Activated CD8-positive, alpha-beta memory T cell treated with anti-CD3 and anti-CD28 coated beads, Interleukin-2, amount 10 ng/mL, durations not matched to agents 7 days and 5 days (primary cell): ENCODE results near the gene PTCH1. TPM values are rescaled to one million over a fixed set of nuclear protein-coding genes. Genes with fewer than 3 reads are reported as not detected.

Experiments
- ATAC-seq: fragments of 150-1000 bp; cut with Tn5 transposase; one replicate; pipeline ENCODE4 v1.10.0; 2021; ENCODE audit warnings: moderate library complexity
- CTCF ChIA-PET: fragments of 350-600 bp; sonication (Branson Sonifier 250); formaldehyde crosslinking; loops from one replicate; lab custom pipeline; 2021; ENCODE audit warnings: antibody characterized with exemption; lab: Charles Lee
- DNase-seq: peaks from one replicate; pipeline ENCODE4 v3.0.0-alpha.2; 2020
- H3K27ac Mint-ChIP-seq: one replicate; pipeline ENCODE4 v1.8.0; 2021; ENCODE audit warnings: mild to moderate bottlenecking, mixed read lengths
- H3K27me3 Mint-ChIP-seq: one replicate; pipeline ENCODE4 v1.8.0; 2021; ENCODE audit warnings: mixed read lengths
- H3K36me3 Mint-ChIP-seq: one replicate; pipeline ENCODE4 v1.8.0; 2021; ENCODE audit warnings: mild to moderate bottlenecking, mixed read lengths
- H3K4me1 Mint-ChIP-seq: one replicate; pipeline ENCODE4 v1.8.0; 2021; ENCODE audit warnings: mixed read lengths
- H3K4me3 Mint-ChIP-seq: one replicate; pipeline ENCODE4 v1.8.0; 2021; ENCODE audit warnings: mild to moderate bottlenecking, moderate library complexity, mixed read lengths
- H3K9me3 Mint-ChIP-seq: one replicate; pipeline ENCODE4 v1.8.0; 2022; ENCODE audit warnings: low read depth, mixed read lengths
- total RNA-seq, 2 experiments: library from RNA; stranded (reverse); gene quantifications; one replicate each; pipeline ENCODE4 v1.2.3, GENCODE V29; 2021

Gene PTCH1
- total RNA-seq, 2 experiments from 2014 or later, result 15.2 to 17.4 TPM

DNA sequence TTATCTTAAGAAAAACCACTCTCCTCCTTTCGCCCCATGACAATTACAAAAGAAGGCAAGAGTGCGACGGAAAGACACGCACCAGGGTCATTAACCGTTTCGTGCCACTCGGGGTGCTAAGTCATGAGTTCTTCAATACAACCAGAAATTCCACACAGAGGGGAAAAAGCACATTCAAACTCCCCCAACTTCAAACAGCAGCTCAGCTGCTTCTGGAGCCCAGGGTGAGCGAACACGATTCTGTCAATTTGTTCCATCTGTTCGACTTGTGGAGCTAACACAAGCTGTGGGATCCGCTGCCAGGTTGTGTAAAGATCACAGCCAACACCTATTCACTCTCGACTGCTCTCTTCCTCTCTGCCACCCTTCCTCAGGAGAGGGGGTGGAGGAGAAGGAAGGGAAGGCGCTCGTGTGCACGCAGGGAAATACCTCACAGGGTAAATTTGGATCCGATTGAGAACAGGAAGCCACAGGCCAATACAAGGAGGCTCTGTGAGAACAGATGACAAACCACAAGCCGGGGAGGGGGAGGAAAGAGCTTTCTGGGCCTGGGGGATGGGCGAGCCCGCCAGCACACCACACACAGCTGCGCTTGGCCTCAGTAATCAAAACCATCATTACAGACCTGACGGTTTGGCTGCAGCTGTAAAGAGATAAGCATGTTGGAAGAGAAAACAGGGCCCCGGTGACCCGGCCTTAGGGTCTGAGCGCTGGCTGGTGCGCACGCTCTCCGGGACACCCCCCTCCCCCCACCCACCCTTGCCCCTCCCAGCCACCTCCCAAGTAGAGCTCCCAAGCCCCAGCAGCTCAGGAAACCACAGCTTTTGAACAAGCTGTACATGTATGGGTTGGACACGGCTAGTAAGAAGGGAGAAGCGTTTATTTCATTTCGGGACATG, 54.3 kb downstream of the PTCH1 start:
- CTCF ChIA-PET, result interaction anchor here (0.8 to 1.6 kb wide), 5 partner anchors 11 to 49 kb away, joined by 3 to 6 read pairs (median 4); no protein-coding TSS in a partner anchor
- Mint-ChIP-seq H3K27me3 (peaks cover 20% of the 10 kb centered on the region), H3K36me3 (peaks cover 22% of the 10 kb centered on the region), H3K4me3 (peak overlapping the region; percentile 64), H3K4me1 (peaks cover 32% of the 10 kb centered on the region), H3K27ac (peak overlapping the region; percentile 81), H3K9me3 (no peaks in the 10 kb centered on the region)
- DNase-seq, result peak; percentile 93
- ATAC-seq, result peak; percentile 92

DNA sequence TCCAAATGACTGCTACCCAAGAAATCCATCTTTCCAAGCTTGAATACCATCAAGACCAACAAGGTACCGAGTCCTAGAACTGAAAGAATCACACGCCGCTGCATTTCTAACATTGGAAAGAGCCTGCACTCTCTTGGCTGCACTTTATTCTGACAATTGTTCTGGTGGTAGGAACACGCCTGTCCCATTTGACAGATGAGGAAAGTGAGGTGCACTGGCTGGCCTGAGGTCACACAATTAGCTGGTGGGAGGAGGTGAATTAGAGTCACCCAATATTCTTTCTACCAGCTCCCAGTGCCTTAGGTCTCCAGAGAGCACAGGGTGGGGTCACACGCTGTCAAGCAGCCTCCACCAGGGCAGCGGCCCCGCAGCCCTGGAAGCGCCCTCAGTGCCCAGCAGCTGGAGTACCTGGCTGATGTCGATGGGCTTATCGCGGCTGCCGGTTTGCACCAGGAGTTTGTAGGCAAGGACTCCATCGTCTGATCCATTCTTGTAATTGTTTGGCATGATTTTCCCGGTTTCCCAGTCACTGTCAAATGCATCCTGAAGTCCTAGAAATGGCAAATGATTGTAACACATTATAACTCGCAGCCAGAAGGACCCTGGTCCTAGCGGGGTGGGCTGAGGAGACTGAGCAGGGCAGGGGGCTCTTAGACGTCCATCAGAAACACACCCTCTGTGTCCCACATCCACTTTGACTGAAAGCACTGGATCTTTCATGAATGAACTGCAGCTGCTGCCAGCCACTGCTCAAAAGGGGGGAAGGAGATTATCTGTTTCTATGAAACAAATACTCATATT, 55.1 kb downstream of the PTCH1 start:
- peaks cover 32% of the 10 kb centered on the region for H3K4me1 Mint-ChIP-seq
- no peak overlapping the region for H3K4me3 Mint-ChIP-seq
- peaks cover 20% of the 10 kb centered on the region for H3K27me3 Mint-ChIP-seq
- CTCF ChIA-PET, result interaction anchor here (1.3 to 1.6 kb wide), 3 partner anchors 10 to 50 kb away, joined by 3 to 6 read pairs (median 4); no protein-coding TSS in a partner anchor
- peaks cover 16% of the 10 kb centered on the region for H3K36me3 Mint-ChIP-seq
- ATAC-seq (no peak), DNase-seq (no peak)
- peak overlapping the region; percentile 81 for H3K27ac Mint-ChIP-seq
- no peaks in the 10 kb centered on the region for H3K9me3 Mint-ChIP-seq

DNA sequence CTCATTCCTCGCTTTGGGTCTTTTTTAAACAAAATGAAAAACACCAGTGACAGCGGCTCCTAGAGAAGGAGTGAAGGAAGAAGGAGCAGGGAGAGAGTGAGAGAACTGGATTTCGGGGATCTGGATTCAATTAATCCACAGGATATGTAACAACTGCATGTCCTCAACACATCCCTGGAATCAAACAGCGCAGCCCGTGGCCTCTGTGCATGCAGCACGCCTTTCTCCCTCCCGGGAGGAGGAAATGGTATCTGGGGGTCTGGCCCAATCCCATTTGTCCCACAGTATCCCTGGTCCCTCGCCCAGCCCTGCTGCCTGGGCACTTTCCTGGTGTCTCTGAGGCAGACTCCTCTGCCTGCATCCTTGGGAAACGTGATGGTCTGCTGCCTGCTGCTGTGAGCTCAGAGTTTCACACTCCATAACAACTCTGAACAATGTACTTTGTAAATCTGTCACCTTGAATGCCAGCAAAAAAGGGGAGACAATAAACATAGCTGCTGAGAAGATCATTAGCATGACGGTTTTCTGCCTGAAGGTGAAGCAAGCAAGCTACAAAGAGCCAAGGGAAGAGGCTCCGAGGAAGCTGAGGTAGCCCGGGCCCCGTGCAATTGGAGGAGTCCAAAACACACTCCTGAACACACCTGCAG, 56.1 kb downstream of the PTCH1 start:
- no peak for ATAC-seq
- CTCF ChIA-PET, result no interaction called here
- H3K4me3 Mint-ChIP-seq, result no peak overlapping the region
- peaks cover 13% of the 10 kb centered on the region for H3K36me3 Mint-ChIP-seq
- no peak for DNase-seq
- peaks cover 20% of the 10 kb centered on the region for H3K27me3 Mint-ChIP-seq
- no peaks in the 10 kb centered on the region for H3K9me3 Mint-ChIP-seq
- H3K27ac Mint-ChIP-seq, result no peak overlapping the region
- H3K4me1 Mint-ChIP-seq, result peaks cover 32% of the 10 kb centered on the region

GRCh38 chr9:95459851-95460517, 56.8 kb downstream of the PTCH1 start:
- H3K9me3 Mint-ChIP-seq, result no peaks in the 10 kb centered on the region
- no peak overlapping the region for H3K4me3 Mint-ChIP-seq
- DNase-seq, result no peak
- H3K27ac Mint-ChIP-seq, result no peak overlapping the region
- H3K36me3 Mint-ChIP-seq, result peaks cover 9% of the 10 kb centered on the region
- ATAC-seq, result no peak
- H3K4me1 Mint-ChIP-seq, result peaks cover 26% of the 10 kb centered on the region
- CTCF ChIA-PET, result no interaction called here
- peaks cover 20% of the 10 kb centered on the region for H3K27me3 Mint-ChIP-seq

DNA sequence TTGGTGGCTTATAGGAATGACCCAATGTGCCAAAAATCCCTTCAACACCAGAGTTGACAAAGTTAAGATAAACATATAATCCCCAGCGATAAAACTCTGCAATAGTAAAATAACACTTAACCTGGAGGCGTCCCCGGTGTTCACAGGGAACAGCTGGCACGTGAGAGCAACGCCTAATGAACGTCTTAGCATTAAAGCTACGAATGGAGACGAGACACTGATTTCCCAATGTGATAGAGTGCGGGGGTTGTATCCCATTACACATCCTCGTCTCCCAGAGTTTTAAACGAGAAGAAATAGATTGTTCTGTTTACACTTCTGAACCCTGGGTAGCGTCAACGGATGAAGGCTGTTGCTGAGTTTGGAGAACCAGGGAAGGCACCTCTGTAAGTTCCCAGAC, 57.6 kb downstream of the PTCH1 start:
- CTCF ChIA-PET, result no interaction called here
- Mint-ChIP-seq H3K27me3 (peaks cover 20% of the 10 kb centered on the region), H3K36me3 (peaks cover 6% of the 10 kb centered on the region), H3K4me3 (no peak overlapping the region), H3K9me3 (no peaks in the 10 kb centered on the region), H3K4me1 (peaks cover 24% of the 10 kb centered on the region), H3K27ac (no peak overlapping the region)
- ATAC-seq (no peak), DNase-seq (no peak)

DNA sequence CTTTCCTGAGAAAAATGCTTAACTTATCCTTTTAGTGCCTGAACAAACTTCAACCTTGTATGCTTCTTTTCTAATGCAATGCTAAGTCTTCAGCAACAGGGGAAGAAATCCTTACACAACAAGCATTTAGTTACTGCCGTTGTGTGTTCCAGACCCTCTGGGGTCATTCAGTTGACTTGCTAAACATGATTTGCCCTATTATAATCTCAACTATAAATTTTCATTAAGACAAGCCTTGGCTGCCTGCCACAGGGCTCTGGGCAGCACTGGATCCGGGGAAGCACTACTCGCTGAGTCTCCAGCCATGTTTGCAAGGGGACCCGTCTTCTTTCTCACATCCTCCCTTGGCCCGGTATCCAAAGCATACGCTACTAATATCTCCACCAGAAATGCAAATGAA, 58.1 kb downstream of the PTCH1 start:
- CTCF ChIA-PET, result no interaction called here
- DNase-seq (no peak), ATAC-seq (no peak)
- no peaks in the 10 kb centered on the region for H3K9me3 Mint-ChIP-seq
- H3K27me3 Mint-ChIP-seq, result peaks cover 18% of the 10 kb centered on the region
- no peak overlapping the region for H3K4me3 Mint-ChIP-seq
- no peak overlapping the region for H3K27ac Mint-ChIP-seq
- H3K4me1 Mint-ChIP-seq, result peaks cover 19% of the 10 kb centered on the region
- H3K36me3 Mint-ChIP-seq, result peaks cover 6% of the 10 kb centered on the region

GRCh38 chr9:95457769-95458168, 59.0 kb downstream of the PTCH1 start:
- no peak overlapping the region for H3K27ac Mint-ChIP-seq
- no peak for DNase-seq
- CTCF ChIA-PET, result no interaction called here
- no peaks in the 10 kb centered on the region for H3K9me3 Mint-ChIP-seq
- H3K27me3 Mint-ChIP-seq, result peaks cover 15% of the 10 kb centered on the region
- no peak for ATAC-seq
- H3K4me3 Mint-ChIP-seq, result no peak overlapping the region
- peaks cover 11% of the 10 kb centered on the region for H3K4me1 Mint-ChIP-seq
- H3K36me3 Mint-ChIP-seq, result peaks cover 6% of the 10 kb centered on the region

- H3K4me3 Mint-ChIP-seq, result no peak overlapping the region
- CTCF ChIA-PET, result no interaction called here
- DNase-seq (no peak), ATAC-seq (no peak)
- H3K27me3 Mint-ChIP-seq, result no peaks in the 10 kb centered on the region
- H3K4me1 Mint-ChIP-seq, result no peaks in the 10 kb centered on the region
- no peaks in the 10 kb centered on the region for H3K9me3 Mint-ChIP-seq
- H3K27ac Mint-ChIP-seq, result no peak overlapping the region
- H3K36me3 Mint-ChIP-seq, result peaks cover 2% of the 10 kb centered on the region
These were observed 61.1 kb downstream of the PTCH1 start for GRCh38 chr9:95455714-95456113.

GRCh38 chr9:95452176-95452575, 64.6 kb downstream of the PTCH1 start:
- ATAC-seq (no peak), DNase-seq (no peak)
- no peaks in the 10 kb centered on the region for H3K27me3 Mint-ChIP-seq
- CTCF ChIA-PET, result interaction anchor here (0.5 to 1.6 kb wide), 2 partner anchors 10 to 948 kb away, joined by 3 to 6 read pairs; no protein-coding TSS in a partner anchor
- peaks cover 1% of the 10 kb centered on the region for H3K36me3 Mint-ChIP-seq
- H3K9me3 Mint-ChIP-seq, result no peaks in the 10 kb centered on the region
- no peak overlapping the region for H3K4me3 Mint-ChIP-seq
- H3K4me1 Mint-ChIP-seq, result no peaks in the 10 kb centered on the region
- no peak overlapping the region for H3K27ac Mint-ChIP-seq

GRCh38 chr9:95451065-95451426, 65.7 kb downstream of the PTCH1 start:
- H3K27ac Mint-ChIP-seq, result no peak overlapping the region
- CTCF ChIA-PET, result interaction anchor here (1.6 kb wide), 1 partner anchor 12 kb away, joined by 6 read pairs; no protein-coding TSS in a partner anchor
- peaks cover 2% of the 10 kb centered on the region for H3K4me1 Mint-ChIP-seq
- H3K27me3 Mint-ChIP-seq, result no peaks in the 10 kb centered on the region
- no peak overlapping the region for H3K4me3 Mint-ChIP-seq
- peaks cover 5% of the 10 kb centered on the region for H3K36me3 Mint-ChIP-seq
- no peaks in the 10 kb centered on the region for H3K9me3 Mint-ChIP-seq
- no peak for ATAC-seq
- no peak for DNase-seq

- no peak overlapping the region for H3K27ac Mint-ChIP-seq
- CTCF ChIA-PET, result no interaction called here
- H3K27me3 Mint-ChIP-seq, result no peaks in the 10 kb centered on the region
- ATAC-seq (no peak), DNase-seq (no peak)
- H3K4me3 Mint-ChIP-seq, result no peak overlapping the region
- peaks cover 2% of the 10 kb centered on the region for H3K4me1 Mint-ChIP-seq
- H3K9me3 Mint-ChIP-seq, result no peaks in the 10 kb centered on the region
- H3K36me3 Mint-ChIP-seq, result peaks cover 5% of the 10 kb centered on the region
These were observed 66.4 kb downstream of the PTCH1 start for GRCh38 chr9:95450171-95451064.

DNA sequence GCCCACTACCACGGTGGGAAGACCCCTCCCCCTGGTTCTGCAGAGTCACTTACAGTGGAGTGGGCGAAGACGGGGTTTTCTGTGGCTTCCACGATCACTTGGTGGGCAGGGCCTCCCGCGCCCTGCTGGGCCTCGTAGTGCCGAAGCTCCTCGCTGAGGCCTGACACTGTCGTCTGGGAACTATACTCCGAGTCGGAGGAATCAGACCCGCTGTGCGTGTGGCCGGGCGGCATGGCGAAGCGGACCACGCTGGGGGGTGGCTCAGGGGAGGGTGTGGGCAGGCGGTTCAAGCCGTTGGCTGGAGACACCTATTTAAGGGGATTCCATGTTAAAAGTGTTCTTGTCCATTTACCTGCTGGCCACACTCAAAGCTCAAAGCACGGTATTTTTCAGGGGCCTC, 67.8 kb downstream of the PTCH1 start:
- peaks cover 2% of the 10 kb centered on the region for H3K4me1 Mint-ChIP-seq
- CTCF ChIA-PET, result interaction anchor here (0.9 kb wide), 1 partner anchor 12 kb away, joined by 3 read pairs; no protein-coding TSS in a partner anchor
- H3K27me3 Mint-ChIP-seq, result no peaks in the 10 kb centered on the region
- H3K4me3 Mint-ChIP-seq, result no peak overlapping the region
- DNase-seq (no peak), ATAC-seq (no peak)
- H3K9me3 Mint-ChIP-seq, result no peaks in the 10 kb centered on the region
- H3K27ac Mint-ChIP-seq, result no peak overlapping the region
- peaks cover 3% of the 10 kb centered on the region for H3K36me3 Mint-ChIP-seq
